ENCODE data around the gene TMEM100.
A peak's percentile ranks its signal among the peaks of the same experiment; 100 is the strongest.

The TMEM100 gene

DNA sequence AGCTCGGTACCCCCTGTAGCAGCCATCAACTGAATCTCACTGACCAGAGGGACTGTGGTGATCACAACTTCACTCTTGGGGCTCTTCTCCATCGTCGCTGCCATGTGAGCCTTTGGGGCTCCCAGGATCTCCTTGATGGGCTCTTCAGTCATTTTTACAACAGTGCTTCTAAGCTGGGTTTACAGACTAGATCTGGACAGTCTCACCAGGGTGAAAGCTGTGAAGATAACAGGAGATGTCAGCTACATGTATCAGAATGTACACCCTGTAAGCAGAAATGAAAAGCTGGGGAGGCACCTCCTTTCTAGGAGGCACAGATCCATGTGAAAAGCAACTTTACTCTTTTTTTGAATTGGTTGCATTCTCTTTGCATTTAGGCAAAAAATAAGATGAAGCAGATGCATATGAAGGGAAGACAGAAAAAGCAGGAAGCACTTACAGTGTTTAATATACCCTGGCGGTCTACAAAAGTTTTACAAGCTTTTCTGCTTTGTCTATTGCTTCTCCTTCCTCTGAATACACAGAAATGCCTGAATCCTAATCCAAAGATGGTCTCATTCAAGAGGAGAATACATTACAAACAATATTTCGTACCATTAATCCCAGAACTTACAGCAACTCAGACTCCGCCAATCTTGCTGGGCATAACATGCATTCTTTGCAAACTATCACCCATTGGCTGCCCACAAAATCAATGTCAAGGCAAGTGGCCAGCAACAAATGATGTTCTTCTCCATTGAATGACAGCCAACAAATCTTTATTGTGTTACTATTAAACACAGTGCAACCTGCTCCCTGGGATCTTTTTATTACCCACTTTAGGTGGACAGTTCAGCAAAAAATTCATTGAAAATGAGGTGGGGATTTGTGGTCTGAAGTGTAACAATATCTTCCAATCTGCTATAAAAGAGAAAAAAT lies 1.5 kb downstream of the TMEM100 start:
- Histone ChIP-seq H3K9me3 (ENCODE audit: control extremely low read depth in 1 of 5, control insufficient read depth in 4 of 5, insufficient read depth in 2 of 5, low read depth in 1 of 5, low read length in 4 of 5) (no peaks in the 10 kb centered on the region), H3K4me3 (ENCODE audit: control insufficient read depth in 1 of 7, extremely low read depth in 1 of 7, insufficient read depth in 4 of 7, low read depth in 2 of 7, low read length in 6 of 7) (no peak overlapping the region), H3K27me3 (replicated peaks in 2 of 5; ENCODE audit: control insufficient read depth in 4 of 5, insufficient read depth in 5 of 5, low read length in 4 of 5) (peaks cover 0 to 7% (median 5%) of the 10 kb centered on the region in 5 experiments), H3K4me1 (ENCODE audit: control extremely low read depth in 1 of 4, control insufficient read depth in 4 of 4, insufficient read depth in 4 of 4, low read length in 3 of 4) (no peaks in the 10 kb centered on the region), H3K27ac (ENCODE audit: insufficient read depth in 1 of 2, low read depth in 1 of 2, low read length in 2 of 2, poor library complexity in 1 of 2, severe bottlenecking in 2 of 2) (no peak overlapping the region), H3K36me3 (ENCODE audit: control insufficient read depth in 4 of 4, insufficient read depth in 4 of 4, low read length in 3 of 4) (no peaks in the 10 kb centered on the region)
- ChIA-PET POLR2A (no interaction called here), CTCF (interaction anchor here (0.5 to 2.0 kb wide), 7 partner anchors 11 to 1058 kb away, joined by 3 to 10 read pairs (median 4); no protein-coding TSS in a partner anchor)
- DNase-seq, result no peak
- 94% methylated on average over 6 of the region's 6 CpGs for WGBS (ENCODE audit: insufficient coverage)

DNA sequence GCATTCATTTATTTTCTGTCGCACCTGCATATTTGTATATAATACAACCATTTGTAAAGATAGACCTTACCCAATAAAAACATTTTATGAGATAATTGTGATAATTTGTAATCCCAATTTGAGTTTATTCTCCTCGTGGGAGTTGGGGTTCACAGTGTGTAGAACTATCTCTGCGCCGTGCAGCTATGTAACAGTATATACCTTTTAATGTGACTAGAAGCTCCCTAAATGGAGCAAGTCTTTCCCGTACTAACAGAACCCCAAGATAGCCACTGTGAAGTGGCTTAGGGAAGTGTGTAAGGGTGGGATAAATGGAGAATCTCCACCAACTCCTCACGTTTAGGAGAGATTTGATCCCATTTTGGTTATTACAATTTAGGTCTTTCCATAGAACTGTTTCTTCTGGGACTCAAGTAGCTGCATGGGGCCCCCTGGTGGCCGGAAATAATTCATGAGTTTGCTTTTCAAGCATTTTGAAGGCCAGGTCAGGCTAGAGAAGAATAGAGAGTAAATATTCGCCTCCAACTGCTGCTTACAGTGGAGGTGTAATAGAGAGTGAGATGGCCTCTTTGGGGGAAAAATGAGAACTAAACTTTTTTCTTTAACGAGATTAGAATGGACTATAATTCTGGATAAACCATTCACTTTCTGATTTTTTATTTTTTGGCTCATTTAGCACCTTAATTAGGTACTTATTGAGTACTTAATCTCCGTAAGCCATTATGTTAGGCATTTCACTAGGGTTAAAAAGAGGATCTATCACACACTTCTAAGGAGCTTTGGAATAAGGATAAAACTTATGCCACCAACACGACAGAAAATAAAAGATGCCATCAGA lies 4.5 kb downstream of the TMEM100 start:
- DNase-seq, result peak; percentile 61 to 82 (median 75)
- 39% methylated on average over 4 of the region's 11 CpGs for WGBS (ENCODE audit: insufficient coverage)
- POLR2A ChIA-PET, result interaction anchor here (0.5 kb wide), 1 partner anchor 1194 kb away, joined by 9 read pairs; no protein-coding TSS in a partner anchor

DNA sequence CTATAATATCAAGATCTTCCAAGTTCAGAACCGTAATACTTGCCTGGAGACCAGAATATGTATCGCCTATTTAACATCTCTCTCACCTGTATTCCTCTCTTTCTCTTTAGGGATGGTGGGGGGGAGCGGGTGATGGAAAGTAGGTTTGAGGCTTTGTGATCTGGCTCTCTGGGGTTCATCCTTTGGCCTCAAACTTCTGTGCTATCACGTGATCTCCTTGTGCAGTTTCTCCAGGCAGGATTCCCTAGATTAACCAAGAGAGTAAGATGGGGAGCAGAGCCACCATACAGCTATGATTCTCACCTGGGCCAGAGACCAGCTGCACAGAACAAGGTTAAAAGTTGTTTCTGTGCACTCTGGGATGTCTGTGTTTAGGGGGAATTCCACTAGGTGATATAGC lies 5.2 kb downstream of the TMEM100 start:
- Histone ChIP-seq H3K4me3 (ENCODE audit: control insufficient read depth in 1 of 7, extremely low read depth in 1 of 7, insufficient read depth in 4 of 7, low read depth in 2 of 7, low read length in 6 of 7) (no peak overlapping the region), H3K9me3 (ENCODE audit: control extremely low read depth in 1 of 5, control insufficient read depth in 4 of 5, insufficient read depth in 2 of 5, low read depth in 1 of 5, low read length in 4 of 5) (no peaks in the 10 kb centered on the region), H3K27me3 (replicated peaks in 2 of 5; ENCODE audit: control insufficient read depth in 4 of 5, insufficient read depth in 5 of 5, low read length in 4 of 5) (peaks cover 0 to 5% (median under 1%) of the 10 kb centered on the region in 5 experiments), H3K27ac (ENCODE audit: insufficient read depth in 1 of 2, low read depth in 1 of 2, low read length in 2 of 2, poor library complexity in 1 of 2, severe bottlenecking in 2 of 2) (no peak overlapping the region), H3K36me3 (ENCODE audit: control insufficient read depth in 4 of 4, insufficient read depth in 4 of 4, low read length in 3 of 4) (no peaks in the 10 kb centered on the region), H3K4me1 (ENCODE audit: control extremely low read depth in 1 of 4, control insufficient read depth in 4 of 4, insufficient read depth in 4 of 4, low read length in 3 of 4) (no peaks in the 10 kb centered on the region)
- no peak for DNase-seq
- CTCF ChIA-PET, result interaction anchor here (0.8 to 4.1 kb wide), 16 partner anchors 9 to 193 kb away, joined by 3 to 17 read pairs (median 7); no protein-coding TSS in a partner anchor
- 86% methylated on average over 1 of the region's 4 CpGs for WGBS (ENCODE audit: insufficient coverage)
- POLR2A ChIA-PET, result no interaction called here

More for the DNA sequence above, 4.5 kb downstream of the TMEM100 start:
- Histone ChIP-seq H3K27ac (ENCODE audit: insufficient read depth in 1 of 2, low read depth in 1 of 2, low read length in 2 of 2, poor library complexity in 1 of 2, severe bottlenecking in 2 of 2) (no peak overlapping the region), H3K4me3 (ENCODE audit: control insufficient read depth in 1 of 7, extremely low read depth in 1 of 7, insufficient read depth in 4 of 7, low read depth in 2 of 7, low read length in 6 of 7) (no peak overlapping the region), H3K36me3 (ENCODE audit: control insufficient read depth in 4 of 4, insufficient read depth in 4 of 4, low read length in 3 of 4) (no peaks in the 10 kb centered on the region), H3K27me3 (replicated peaks in 2 of 5; ENCODE audit: control insufficient read depth in 4 of 5, insufficient read depth in 5 of 5, low read length in 4 of 5) (peaks cover 0 to 7% (median 4%) of the 10 kb centered on the region in 5 experiments), H3K9me3 (ENCODE audit: control extremely low read depth in 1 of 5, control insufficient read depth in 4 of 5, insufficient read depth in 2 of 5, low read depth in 1 of 5, low read length in 4 of 5) (no peaks in the 10 kb centered on the region), H3K4me1 (ENCODE audit: control extremely low read depth in 1 of 4, control insufficient read depth in 4 of 4, insufficient read depth in 4 of 4, low read length in 3 of 4) (no peaks in the 10 kb centered on the region)
- CTCF ChIA-PET, result interaction anchor here (0.8 to 4.1 kb wide), 19 partner anchors 10 to 193 kb away, joined by 3 to 17 read pairs (median 5); partner anchors contain the start of gene PCTP

DNA sequence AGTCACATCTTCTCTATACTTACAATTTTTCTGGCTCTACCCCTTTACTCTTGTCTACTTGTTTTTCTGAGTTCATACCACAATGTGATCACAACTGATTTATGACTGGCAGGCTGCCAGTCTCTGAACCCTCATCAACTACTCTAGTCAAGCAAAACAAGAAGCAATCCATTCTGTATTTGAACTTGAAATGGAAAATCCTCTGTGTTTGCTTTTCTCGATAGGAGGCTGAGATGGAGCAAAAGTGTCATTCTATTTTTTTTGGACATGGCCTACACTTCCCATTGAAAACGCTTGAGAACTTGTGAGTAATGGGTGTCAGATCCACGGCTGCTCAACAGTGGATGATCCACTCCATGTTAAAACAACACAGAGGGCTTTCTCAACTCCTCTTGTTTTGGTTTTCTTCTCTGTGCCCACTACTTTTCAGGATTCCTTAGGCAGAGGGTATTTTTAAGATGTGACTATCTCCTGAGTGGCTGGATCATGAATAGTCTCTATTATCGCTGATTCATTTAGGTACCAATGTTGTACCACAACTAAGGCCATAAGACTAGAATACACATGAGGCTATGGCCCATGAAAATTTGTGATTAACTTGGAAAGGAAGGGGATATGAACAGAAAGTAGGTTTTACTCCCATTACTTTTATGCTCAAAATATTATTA lies 11.7 kb downstream of the TMEM100 start:
- no peak overlapping the region for H3K27ac ChIP-seq (ENCODE audit: insufficient read depth in 1 of 2, low read depth in 1 of 2, low read length in 2 of 2, poor library complexity in 1 of 2, severe bottlenecking in 2 of 2)
- POLR2A ChIA-PET, result no interaction called here

DNA sequence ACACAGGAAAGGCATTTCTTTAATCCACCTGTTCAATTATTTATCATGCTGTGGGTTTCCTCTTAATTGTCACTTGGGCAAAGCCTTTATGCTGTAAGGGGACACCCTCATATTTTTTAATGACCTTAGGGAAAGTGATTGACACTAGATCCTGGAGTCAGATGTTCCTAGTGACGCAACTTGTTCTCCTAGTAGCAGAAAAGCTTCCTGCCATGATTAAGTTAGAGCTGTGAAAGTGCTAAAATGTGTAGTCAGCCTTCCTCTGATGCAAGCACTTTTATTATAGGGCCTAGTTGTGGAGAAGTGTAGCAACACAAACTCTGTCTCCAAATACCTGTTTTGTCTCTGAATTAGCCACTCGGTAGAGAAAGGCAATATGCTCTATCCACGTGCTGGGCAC lies 12.3 kb downstream of the TMEM100 start:
- Histone ChIP-seq H3K27ac (ENCODE audit: insufficient read depth in 1 of 2, low read depth in 1 of 2, low read length in 2 of 2, poor library complexity in 1 of 2, severe bottlenecking in 2 of 2) (no peak overlapping the region), H3K4me3 (ENCODE audit: control insufficient read depth in 1 of 7, extremely low read depth in 1 of 7, insufficient read depth in 4 of 7, low read depth in 2 of 7, low read length in 6 of 7) (peak overlapping the region in 1 of 7 experiments; percentile 2), H3K36me3 (ENCODE audit: control insufficient read depth in 4 of 4, insufficient read depth in 4 of 4, low read length in 3 of 4) (no peaks in the 10 kb centered on the region), H3K4me1 (ENCODE audit: control extremely low read depth in 1 of 4, control insufficient read depth in 4 of 4, insufficient read depth in 4 of 4, low read length in 3 of 4) (peaks cover 0 to 7% (median 2%) of the 10 kb centered on the region in 4 experiments), H3K27me3 (replicated peaks in 2 of 5; ENCODE audit: control insufficient read depth in 4 of 5, insufficient read depth in 5 of 5, low read length in 4 of 5) (no peaks in the 10 kb centered on the region), H3K9me3 (ENCODE audit: control extremely low read depth in 1 of 5, control insufficient read depth in 4 of 5, insufficient read depth in 2 of 5, low read depth in 1 of 5, low read length in 4 of 5) (no peaks in the 10 kb centered on the region)
- ChIA-PET CTCF (no interaction called here), POLR2A (no interaction called here)
- 53% methylated on average over 2 of the region's 3 CpGs for WGBS (ENCODE audit: insufficient coverage)
- no peak for DNase-seq

More for the DNA sequence above, 11.7 kb downstream of the TMEM100 start:
- CTCF ChIA-PET, result no interaction called here
- no peaks in the 10 kb centered on the region for H3K27me3 ChIP-seq (replicated peaks in 2 of 5; ENCODE audit: control insufficient read depth in 4 of 5, insufficient read depth in 5 of 5, low read length in 4 of 5)
- H3K4me3 ChIP-seq (ENCODE audit: control insufficient read depth in 1 of 7, extremely low read depth in 1 of 7, insufficient read depth in 4 of 7, low read depth in 2 of 7, low read length in 6 of 7), result no peak overlapping the region
- DNase-seq, result peak in 2 of 3 donors; percentile 27 to 33
- no peaks in the 10 kb centered on the region for H3K36me3 ChIP-seq (ENCODE audit: control insufficient read depth in 4 of 4, insufficient read depth in 4 of 4, low read length in 3 of 4)
- peaks cover 0 to 7% (median 2%) of the 10 kb centered on the region in 4 experiments for H3K4me1 ChIP-seq (ENCODE audit: control extremely low read depth in 1 of 4, control insufficient read depth in 4 of 4, insufficient read depth in 4 of 4, low read length in 3 of 4)
- 67% methylated on average over 1 of the region's 4 CpGs for WGBS (ENCODE audit: insufficient coverage)
- no peaks in the 10 kb centered on the region for H3K9me3 ChIP-seq (ENCODE audit: control extremely low read depth in 1 of 5, control insufficient read depth in 4 of 5, insufficient read depth in 2 of 5, low read depth in 1 of 5, low read length in 4 of 5)

DNA sequence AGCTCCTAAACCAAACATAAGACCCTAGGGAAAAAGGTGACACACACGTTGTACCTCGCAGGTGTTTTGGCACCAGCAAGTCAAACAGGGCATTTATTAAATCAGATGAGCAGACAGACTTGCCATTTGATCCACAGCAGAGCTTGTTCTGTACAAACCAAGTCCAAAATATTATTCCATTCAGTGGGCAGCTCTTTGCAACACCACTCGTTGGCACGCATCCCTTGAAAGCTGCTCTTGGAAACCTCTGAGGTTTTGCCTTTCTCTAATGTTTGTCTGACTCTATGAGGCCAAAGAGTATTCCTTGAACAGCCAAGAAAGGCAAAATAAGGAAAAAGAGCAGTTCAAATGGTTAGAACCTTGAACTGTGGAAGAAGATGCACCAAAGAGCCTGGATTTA lies 12.7 kb downstream of the TMEM100 start:
- WGBS (ENCODE audit: insufficient coverage), result 92% methylated on average over 4 of the region's 4 CpGs

More for the DNA sequence above, 12.7 kb downstream of the TMEM100 start:
- Histone ChIP-seq H3K27ac (ENCODE audit: insufficient read depth in 1 of 2, low read depth in 1 of 2, low read length in 2 of 2, poor library complexity in 1 of 2, severe bottlenecking in 2 of 2) (no peak overlapping the region), H3K4me1 (ENCODE audit: control extremely low read depth in 1 of 4, control insufficient read depth in 4 of 4, insufficient read depth in 4 of 4, low read length in 3 of 4) (peaks cover 0 to 7% (median 2%) of the 10 kb centered on the region in 4 experiments), H3K36me3 (ENCODE audit: control insufficient read depth in 4 of 4, insufficient read depth in 4 of 4, low read length in 3 of 4) (no peaks in the 10 kb centered on the region), H3K4me3 (ENCODE audit: control insufficient read depth in 1 of 7, extremely low read depth in 1 of 7, insufficient read depth in 4 of 7, low read depth in 2 of 7, low read length in 6 of 7) (no peak overlapping the region), H3K27me3 (replicated peaks in 2 of 5; ENCODE audit: control insufficient read depth in 4 of 5, insufficient read depth in 5 of 5, low read length in 4 of 5) (no peaks in the 10 kb centered on the region), H3K9me3 (ENCODE audit: control extremely low read depth in 1 of 5, control insufficient read depth in 4 of 5, insufficient read depth in 2 of 5, low read depth in 1 of 5, low read length in 4 of 5) (no peaks in the 10 kb centered on the region)
- ChIA-PET CTCF (no interaction called here), POLR2A (no interaction called here)
- DNase-seq, result no peak

All from common myeloid progenitor, CD34-positive (primary cell).